ENCODE measurements around the gene PI16. TPM values are rescaled to one million over a fixed set of nuclear protein-coding genes. Genes with fewer than 3 reads are reported as not detected.
A peak's percentile ranks its signal among the peaks of the same experiment; 100 is the strongest.
"Not testable (repeated sequence)": the region's sequence is repeated elsewhere in the genome, so short reads cannot be mapped to it uniquely, and the experiment has no call there.

Gene PI16
- total RNA-seq, 1 experiment from 2014 or later: 0.07 TPM

DNA sequence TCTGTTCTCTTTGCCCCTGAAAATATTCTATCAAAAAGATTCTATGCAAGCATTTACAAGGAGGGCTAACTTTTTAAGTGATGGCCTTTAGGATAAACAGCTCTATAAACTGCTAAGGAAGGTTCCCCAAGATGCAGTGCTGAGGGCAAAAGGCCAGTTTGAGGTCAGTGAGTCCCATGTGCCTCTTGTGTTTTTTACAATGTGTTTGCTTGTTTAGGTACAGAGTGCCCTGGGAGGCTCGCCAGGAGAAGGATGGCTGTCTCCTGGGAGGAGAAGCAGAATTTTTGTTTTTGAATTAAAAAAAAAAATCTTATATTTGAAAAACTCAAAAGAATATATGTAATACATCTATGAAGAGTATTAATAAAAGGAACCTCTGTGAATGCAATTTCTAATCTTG, 18.7 kb downstream of the PI16 start:
- no peak for DNase-seq (ENCODE audit: extremely low read depth, low read depth)

DNA sequence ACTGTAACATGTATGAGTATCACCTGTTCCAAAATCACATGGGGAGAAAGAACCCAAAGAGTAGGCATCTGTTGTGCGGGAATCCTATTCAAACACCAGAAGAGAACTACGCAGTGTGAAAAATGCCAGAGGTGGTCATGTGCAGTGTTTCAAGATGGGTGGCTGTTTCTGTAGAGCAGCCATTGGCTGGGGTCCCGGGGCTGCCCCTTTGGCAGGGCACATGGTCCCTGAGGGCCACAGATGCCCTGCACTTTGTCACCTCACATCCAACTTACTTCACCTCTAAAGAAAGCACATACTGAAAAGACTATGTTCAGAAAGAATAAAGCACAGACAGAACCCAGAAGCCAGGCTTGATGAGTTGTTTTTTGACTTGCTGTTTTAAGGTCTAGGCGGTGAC, 19.1 kb downstream of the PI16 start:
- DNase-seq (ENCODE audit: extremely low read depth, low read depth): no peak

DNA sequence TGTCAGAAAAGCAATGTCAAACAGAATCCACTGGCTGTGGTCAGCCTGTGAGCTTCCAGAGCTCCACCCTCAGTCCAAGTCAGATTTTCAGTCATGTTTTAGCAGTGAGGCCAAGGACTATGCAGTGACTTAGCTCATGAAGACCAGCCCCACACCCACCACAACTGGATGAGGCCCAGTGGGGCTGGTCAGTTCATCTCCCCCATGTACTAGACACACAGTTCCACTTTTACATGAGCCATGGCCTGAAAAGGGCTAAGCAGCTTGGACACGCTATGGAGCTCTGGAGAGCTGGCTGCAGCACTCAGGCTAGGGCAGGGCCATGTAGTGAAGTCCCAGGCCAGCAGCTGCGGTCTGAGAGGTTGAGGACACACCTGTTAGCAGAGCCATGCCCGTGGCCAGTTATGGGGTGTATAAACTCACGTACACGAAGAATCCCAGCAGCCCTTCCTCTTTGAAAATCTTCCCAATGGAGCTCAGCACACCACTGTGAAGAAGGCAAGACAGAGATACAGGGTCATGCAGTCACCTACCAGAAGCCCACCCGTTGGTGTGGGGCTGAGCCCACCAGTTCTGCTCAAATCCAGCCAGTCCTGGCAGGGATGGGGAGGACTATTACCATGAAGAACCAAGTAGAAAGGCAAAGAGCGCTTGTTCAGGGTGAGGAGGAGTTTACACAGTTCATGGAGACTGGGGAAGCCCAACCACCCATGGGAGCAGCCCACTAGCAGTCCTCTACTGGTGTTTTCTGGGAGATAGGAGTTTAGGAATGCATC, 20.9 kb downstream of the PI16 start:
- DNase-seq (ENCODE audit: extremely low read depth, low read depth): no peak

DNA sequence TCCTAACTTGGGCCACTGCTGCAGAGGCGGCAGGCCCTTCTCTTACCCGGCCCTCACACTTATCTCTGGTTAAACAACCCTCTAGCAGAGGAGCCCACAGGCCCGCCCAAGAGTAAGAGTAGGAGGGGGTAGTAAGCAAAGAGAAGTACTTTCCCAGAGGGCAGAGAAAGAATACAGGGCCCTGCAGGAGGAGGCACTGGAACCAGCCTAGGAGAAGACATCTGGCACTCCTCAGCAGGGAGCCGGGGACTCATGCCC, 21.4 kb downstream of the PI16 start:
- DNase-seq (ENCODE audit: extremely low read depth, low read depth): no peak

DNA sequence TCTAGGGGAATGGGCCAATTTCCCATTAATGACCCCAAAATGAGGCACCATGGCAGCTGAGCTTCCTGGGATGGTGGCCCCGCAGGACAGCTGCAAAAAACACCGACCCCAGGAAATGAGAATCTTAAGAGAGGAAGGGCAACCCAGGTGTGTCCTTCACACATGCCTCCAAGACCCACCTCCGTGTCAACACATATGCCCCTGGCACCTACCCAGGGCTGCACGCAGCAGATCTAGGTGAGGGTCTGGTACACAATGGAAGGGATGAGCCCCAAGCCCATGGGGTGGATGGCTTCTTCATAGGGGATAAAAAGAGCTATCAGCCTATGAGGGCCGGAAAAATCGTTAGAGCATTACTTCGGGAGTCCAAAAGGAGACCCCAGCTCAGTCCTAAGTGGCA, 22.0 kb downstream of the PI16 start:
- no peak for DNase-seq (ENCODE audit: extremely low read depth, low read depth)

DNA sequence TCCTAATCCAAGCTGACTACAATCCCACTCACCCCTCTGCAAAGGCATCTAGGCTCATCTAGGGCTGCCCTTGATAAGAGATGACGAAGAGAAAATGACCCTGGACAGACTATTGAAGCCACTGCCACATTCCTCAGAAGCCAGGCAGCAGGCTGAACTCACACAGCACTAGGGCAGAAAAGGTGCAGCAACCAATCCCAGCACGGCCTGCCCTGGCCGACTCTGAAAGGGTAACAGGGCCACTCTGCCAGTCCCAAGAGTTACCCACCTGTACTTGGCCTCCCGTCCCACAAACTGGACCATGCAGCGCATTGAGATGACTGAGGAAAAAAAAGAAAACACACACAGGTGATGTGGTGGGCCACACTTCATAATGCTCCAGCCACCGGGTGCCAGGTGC, 22.4 kb downstream of the PI16 start:
- no peak for DNase-seq (ENCODE audit: extremely low read depth, low read depth)

DNA sequence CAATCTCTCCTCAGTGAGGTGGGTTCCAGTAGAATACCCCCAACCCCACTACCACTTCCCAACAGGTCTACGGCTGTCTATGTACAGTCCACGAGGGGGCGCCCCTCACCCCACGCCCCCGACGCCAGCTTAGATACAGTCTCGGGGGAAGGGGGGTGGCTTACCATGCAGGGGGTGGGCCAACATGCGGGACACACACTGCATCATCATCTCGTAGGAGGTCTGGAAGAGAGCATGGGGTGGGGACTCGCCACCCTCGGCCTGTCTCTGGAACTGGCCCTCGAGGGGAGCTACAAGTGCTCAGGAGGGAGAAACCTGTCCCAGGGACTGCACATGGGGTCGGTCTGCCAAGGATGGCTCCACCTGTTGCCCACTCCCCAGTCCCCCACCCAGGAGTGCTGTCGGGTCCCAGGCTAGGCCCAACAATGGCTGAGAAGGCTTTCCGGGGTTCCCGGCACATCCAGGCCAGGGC, 23.0 kb downstream of the PI16 start:
- no peak for DNase-seq (ENCODE audit: extremely low read depth, low read depth)

DNA sequence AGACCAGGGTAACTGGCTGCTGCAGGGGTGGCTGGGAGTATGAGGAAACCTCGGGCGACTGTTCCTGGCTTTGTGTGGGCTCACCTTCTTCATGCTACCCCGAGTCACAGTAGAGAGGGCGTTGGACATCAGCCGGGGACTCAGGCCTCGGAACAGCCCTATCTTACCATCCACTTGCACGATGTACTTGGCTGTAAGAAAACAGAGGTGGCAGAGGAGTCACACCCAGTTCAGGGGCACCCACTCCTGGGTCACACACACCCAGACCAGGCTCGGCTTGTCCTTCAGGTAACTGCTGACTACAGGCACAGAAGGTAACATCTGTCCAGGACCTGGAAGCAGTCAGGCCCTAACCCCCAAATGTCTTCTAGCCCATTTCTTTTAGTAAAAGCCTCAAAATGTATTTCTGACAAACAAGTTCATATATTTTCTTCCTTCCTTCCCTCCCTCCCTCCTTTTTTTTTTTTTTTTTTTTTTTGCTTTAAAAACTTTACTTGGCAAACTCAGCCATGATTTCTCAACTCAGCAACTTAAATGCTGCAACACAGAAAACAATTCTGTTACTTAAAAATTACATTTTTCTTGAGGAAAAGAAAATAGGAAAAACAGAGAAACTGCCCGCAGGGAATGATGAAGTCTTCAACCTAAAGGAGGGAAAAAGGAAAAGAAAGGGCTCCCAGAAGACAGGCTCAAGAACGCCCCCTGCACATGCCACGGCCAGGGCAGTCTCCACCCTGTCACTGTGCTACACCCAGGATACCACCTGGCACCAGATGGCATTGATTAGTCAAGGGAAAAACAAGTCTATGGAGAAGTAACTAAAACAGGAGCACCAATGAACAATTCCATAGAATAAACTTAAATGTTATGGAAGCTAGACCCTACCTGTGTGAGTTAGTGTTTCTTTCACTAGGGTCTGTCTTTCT, 24.1 kb downstream of the PI16 start:
- no peak for DNase-seq (ENCODE audit: extremely low read depth, low read depth)

DNA sequence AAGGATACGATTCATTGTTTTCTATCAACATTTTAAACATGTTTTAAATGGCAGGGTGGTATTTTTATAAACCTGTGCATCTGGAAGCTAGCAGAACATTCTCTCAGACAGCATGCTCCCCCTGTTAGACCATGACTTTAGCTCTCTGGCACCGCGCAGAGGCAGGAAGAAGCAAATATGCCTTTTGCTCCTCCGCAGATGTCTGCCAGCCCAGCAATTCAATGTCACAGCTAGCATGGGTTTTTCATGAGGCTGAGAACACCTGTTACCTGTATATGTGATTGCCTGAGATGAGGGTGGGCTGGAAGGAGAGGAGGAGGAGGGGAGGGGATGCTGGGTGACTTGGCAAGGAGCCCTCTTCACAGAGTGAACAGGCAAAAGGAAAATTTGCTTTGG, 24.8 kb downstream of the PI16 start:
- peak; percentile 22 for DNase-seq (ENCODE audit: extremely low read depth, low read depth)

DNA sequence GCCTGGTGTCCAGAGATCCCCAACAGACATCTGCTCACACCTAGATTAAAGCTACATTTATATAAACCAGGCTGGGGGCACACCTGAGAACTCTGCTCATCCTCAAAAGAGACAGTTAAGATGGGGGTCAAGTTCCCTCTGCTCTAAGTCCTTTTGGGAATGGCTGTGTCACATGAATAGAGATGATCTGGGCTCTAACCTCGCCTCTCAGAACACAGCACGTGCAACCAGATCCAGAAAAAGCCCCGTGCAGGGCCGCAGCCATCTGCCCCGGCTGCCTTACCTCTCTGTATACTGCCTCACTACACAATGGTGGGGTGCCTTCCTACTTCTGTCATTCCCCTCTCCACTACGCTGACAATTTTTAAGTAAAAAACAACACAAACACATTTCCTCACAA, 25.6 kb downstream of the PI16 start:
- no peak for DNase-seq (ENCODE audit: extremely low read depth, low read depth)

DNA sequence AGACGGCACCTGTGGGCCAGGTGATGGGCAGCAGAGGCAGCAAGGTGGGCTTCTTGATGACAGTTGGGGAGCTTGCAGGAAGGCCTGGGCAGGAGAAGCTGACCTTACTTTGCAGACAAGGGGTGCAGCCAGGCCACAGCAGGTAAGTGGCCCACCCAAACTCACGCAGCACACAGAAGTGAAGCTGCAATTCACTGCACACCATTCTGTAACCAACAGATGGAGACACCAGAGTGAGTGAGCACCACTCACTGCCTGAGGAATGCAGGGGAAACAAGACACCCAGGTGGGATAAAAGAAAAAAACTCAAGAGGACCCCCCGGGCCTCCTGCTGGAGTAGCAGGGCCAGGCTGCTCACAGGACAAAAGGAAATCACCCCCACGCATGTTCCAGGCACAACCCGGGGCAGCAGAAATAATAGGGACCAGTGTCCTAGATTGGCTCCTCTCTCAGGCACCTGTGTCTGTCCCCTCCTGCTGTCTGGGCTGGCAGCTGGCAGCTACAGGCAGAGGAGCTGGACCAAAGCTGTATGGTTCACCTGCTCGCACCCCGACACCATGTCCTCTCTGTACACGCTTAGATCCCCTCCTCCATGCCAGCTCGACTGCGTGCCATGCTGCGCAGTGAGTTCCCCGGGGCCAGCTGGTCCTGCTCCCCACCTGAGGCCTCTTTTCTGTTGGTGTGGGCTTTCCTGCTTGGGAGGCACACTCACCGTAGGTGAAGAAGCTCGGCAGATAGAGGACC, 26.5 kb downstream of the PI16 start:
- DNase-seq (ENCODE audit: extremely low read depth, low read depth): no peak

DNA sequence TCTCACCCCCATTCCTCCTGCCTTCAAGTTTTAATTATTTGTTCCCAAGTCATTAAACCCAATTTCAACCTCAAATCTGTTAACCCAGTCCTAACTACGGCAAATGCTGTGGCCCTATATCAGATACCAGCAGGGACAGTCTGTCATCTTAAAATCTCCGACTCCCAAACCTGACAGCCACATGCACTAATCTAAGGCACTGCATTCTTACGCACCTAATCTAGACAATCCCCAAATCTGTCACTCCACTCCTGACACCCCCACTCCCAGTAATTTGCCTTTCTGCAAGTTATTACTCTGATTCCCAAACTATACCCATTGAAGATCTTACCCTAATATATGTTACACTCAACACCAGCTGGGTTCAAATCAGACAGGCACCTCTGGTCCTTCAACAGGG, 29.0 kb downstream of the PI16 start:
- DNase-seq (ENCODE audit: extremely low read depth, low read depth): no peak

DNA sequence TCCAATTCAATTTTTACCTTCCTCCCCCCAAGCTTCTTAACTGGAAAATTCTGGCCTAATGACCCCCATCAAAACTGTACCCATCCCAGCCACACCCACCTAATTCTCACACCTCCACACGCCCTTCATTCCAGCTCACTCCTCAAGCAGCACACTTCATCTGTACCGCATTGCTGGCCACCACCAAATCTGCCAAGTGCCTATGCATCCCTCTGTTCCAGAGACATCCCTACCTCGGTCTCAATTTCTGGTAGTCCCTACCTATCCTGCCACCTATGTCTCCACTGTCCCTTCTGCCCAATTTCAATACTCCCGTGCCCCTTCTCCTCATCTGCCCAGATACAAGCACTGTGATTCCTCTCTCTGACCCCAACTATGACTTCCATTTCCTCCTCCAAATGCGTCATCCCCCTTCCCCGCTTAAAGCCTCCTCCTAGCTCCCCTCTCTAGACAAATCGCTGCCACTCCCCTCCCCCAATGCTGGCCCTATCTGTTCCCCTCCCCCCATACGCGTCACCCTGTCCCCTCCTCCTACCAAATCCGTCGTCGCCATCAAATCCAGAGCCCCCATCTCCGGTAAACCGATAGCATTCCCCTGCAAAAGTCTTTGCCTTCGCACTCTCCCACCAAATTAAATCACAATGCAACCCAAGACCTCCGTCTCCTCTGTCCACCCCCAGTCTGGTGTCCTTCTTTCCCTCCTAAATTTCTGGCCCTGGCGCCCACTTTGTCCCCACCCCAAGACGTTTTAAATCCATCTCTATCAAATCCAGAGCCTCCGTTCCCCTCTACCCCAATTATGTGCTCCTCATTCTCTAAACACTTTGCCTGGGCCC, 30.3 kb downstream of the PI16 start:
- peak; percentile 65 for DNase-seq (ENCODE audit: extremely low read depth, low read depth)

DNA sequence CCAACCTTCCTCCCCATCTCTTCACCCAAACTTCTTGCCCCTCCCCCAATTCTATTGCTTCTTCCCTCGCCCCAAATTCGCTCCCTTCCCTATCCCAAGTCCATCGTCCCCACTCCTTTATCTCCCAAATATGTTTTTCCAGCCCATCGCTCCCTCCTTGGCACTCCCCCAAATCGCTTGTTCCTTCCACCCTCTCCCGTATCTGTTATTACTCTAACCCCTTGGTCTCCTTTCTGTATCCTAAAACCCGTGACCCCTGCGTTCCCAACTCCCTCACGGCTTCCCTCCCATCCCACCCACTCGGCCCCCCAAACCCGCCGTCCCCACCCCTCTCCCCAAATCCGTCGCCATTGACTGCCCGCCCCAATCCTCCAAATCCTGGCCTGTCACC, 30.9 kb downstream of the PI16 start:
- no peak for DNase-seq (ENCODE audit: extremely low read depth, low read depth)

DNA sequence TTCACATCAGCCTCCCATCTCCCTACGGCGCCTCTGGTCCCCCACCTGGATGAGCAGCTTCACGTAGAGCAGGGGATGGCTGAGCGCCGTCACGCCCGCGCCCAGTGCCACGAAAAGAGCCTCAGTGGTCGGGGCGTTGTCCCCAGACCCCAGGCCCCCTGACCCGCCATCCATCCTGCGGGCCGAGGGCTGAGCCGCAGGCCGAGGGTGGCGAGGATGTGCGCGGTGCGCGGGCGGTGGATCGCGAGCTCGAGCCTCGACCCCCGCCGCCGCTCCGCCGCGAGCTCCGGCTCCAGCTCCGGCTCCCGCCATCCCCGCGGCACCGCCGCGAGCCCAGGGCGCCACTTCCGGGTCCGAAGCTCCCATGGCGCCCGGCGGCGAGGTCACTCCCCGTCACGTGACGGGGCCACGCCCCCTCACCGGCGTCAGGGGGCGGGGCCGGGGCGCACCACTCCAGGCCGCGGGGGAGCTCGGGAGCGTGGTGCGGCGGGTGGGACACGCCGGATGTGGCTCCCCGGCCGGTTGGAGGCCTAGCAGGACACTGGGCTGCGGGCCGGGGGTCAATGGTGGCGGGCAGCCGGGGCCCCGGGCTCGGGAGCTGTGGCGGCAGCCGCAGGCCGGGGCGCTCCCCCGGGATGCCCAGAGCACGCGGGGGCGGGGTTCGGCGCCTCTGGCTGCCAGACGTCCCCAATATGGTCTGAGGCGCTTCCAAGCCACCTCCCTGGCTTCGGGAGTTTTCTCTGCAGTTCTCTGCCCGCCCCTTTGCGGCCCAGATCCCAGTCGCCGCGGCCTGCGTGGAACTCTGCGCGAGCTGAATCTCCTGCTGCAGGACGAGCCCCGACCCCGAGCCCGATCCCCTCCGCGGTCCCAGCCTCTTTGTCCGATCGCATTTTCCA, 31.5 kb downstream of the PI16 start, which contains the start of gene MTCH1:
MTCH1 (minus strand) TSS at position 389 of the 896 bp plus-strand sequence; CDS start at position 366, 23 bp downstream.
- peak; percentile 74 for DNase-seq (ENCODE audit: extremely low read depth, low read depth)

DNA sequence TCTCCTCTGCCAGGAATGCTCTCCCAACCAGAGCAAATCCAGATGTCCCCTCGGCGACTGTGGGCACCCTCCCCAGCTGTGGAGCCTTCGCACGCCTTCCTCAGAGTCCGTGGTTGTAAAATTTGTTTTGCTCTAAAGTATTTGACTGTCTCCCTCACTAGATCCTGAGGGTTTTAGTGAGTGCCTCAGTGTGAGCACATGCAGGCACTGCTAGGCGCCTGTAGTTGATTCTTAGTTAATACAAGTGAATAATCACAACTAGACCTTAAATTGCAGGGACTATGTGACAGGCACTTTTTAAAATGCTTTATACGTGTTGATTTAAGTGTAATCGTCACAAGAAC, 32.1 kb downstream of the PI16 start:
- no peak for DNase-seq (ENCODE audit: extremely low read depth, low read depth)

DNA sequence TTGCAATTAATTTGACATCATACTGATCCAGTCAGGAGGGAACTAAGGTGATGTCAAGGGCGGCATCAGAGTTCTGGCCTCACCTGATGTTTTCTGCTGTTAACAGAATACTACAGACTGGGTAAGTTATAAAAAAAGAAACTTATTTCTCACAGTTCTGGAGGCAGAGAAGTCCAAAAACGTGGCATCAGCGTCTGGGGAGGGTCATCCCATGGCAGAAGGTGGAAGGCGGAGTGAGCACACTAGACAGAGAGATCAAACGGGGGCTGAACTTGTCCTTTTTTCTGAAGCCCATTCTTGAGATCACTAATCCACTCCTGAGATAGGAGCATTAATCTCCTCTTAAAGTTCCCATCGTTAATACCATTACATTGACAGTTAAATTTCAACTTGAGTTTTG, 34.7 kb downstream of the PI16 start:
- DNase-seq (ENCODE audit: extremely low read depth, low read depth): no peak

DNA sequence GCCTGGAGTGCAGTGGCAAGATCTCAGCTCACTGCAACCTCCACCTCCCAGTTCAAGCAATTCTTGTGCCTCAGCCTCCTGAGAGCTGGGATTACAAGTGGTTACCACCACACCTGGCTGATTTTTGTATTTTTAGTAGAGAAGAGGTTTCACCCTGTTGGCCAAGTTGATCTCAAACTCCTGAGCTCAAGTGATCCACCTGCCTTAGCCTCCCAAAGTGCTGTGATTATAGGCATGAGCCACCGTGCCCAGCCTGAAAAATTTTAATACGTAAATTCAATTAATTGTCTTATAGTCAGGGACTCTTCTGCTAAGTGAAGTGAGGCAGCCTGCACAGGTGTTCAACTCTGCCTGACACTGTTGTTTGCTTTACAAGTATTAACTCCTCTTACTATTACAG, 35.9 kb downstream of the PI16 start:
- not testable (repeated sequence) for DNase-seq (ENCODE audit: extremely low read depth, low read depth)
